Measurements from ENCODE around the gene CTDP1.

CTDP1 gene

GRCh38 chr18:79643054-79643984 lies 36.3 kb upstream of the CTDP1 start:
- DNase-seq (ENCODE audit: low read depth): no peak

DNA sequence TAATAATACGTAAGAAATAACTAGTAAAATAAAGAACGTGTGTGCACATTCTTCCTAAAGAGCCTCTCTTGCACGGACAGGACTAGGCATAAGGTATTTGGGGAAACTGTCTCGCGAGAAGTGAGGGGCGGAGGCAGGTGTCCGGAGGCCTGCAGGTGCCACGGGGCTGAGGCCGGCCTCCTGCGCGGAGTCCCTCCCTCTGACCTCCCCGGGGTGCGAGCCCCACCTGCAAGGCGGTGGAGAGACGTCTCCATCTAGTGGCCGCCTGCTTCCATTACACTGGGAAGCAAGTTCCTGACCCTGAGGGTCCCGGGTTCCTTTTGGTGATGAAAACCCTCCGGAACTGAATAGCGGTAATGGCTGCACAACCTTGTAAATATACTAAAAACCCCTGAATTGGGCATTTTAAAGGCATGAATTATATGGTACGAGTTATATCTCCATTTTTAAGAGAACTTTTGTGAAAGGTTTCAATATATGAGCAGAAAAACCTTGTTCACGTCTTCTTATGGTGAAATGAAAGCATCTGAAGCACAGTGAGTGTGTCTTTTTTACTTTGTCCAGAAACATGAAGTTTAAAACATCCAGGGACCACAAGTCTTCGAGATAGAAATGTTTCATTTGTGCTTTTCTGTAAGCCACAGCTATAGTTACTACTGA lies 35.5 kb upstream of the CTDP1 start:
- DNase-seq (ENCODE audit: low read depth): peak; percentile 52

- DNase-seq (ENCODE audit: low read depth): no peak
These were observed 34.9 kb upstream of the CTDP1 start for GRCh38 chr18:79644666-79645057.

- no peak for DNase-seq (ENCODE audit: low read depth)
These were observed 34.2 kb upstream of the CTDP1 start for GRCh38 chr18:79645291-79645983.

GRCh38 chr18:79647307-79647706 lies 32.3 kb upstream of the CTDP1 start:
- no peak for DNase-seq (ENCODE audit: low read depth)

- no peak for DNase-seq (ENCODE audit: low read depth)
These were observed 28.6 kb upstream of the CTDP1 start for GRCh38 chr18:79650959-79651358.

- DNase-seq (ENCODE audit: low read depth): no peak
These were observed 22.1 kb upstream of the CTDP1 start for GRCh38 chr18:79657342-79657996.

- DNase-seq (ENCODE audit: low read depth): no peak
These were observed 21.2 kb upstream of the CTDP1 start for GRCh38 chr18:79658366-79658765.

DNA sequence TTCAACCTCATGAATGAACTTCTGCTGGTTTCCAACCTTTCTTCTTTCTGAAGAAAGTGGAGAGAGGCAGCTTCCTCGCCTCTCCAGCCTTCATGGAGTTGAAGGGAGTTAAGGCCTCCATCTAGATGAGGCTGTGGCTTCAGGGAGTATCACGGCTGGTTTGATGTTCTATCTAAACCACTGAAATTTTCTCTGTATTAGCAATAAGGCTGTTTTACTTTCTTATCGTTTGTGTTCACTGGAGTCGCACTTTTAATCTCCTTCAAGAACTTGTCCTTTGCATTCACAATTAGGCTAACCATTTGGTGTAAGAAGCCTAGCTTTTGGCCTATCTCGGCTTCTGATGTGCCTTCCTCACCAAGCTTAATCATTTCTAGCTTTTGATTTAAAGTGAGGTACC lies 19.9 kb upstream of the CTDP1 start:
- DNase-seq (ENCODE audit: low read depth): no peak

GRCh38 chr18:79662034-79662433 lies 17.6 kb upstream of the CTDP1 start:
- DNase-seq (ENCODE audit: low read depth): no peak

DNA sequence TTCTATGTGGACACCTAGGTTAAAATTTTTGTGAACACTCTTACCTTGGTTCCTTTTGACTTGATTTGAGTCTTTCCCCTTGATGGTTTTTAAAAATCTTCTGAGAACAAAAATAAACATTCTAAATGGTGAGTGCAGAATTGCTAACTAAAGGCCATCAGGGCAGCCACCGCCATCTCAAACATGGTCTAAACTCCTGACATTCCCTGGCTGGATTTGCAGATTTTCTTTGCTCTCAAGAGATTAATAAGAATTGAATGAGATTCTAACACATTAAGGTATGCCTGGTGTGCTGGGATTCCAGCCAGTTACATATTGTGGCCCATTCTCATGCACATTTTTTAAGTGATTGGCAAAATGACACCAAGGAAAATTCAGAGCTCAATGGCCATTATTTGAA lies 17.2 kb upstream of the CTDP1 start:
- DNase-seq (ENCODE audit: low read depth): no peak

- no peak for DNase-seq (ENCODE audit: low read depth)
These were observed 15.0 kb upstream of the CTDP1 start for GRCh38 chr18:79664525-79665125.

DNA sequence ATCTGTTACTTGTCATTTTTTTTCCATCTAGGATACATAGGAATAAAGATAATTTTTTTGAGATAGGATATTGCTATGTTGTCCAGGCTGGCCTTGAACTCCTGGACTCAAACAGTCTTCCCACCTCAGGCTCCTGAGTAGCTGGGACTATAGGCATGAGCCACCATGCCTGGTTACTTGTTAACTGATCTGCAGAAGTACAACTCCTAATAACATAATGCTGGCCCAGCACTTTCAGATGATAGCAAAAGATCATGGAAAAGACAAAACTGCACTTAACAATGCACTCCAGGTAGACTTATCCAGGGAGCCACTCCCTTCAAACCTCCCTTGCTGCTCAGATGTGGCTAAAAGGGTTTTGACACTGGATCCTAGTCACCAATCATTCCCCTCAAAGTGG lies 11.4 kb upstream of the CTDP1 start:
- no peak for DNase-seq (ENCODE audit: low read depth)

DNA sequence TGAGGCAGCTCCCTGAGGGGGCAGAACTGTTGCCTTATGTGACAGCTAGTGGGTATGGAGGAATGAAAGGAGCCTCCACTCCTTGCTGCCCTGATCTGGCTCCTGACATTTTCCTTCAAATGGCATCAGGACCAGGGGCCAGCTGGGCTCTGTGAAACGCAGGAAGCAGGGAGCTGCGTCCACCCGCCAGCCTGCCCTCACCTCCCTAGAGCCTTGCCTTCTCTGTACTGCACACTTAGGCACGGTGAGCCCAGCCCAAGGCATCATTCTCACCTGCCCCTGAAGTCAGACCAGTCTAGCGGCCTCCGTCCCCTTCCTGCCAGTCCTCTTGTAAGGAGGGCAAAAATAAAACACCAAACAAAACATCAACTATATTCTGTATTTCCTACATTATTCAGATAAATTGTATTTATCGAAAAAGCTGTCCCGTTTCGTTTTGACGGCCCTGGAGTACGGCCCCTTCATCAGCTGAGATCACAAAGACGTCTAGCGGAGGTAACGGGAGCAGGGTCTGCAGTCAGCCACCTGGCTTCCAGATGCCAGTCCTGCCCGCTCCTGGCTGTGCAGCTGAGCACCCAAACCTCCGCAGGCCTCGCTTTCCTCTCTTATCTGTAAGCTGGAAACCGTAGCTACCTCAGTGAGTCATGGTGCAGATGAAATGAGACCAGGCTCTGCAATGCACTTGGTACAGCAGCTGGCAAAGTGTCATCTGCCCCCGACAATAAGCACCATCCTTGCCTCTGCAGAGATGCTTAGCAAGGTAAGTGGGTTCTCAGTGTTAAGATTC lies 6.9 kb upstream of the CTDP1 start:
- DNase-seq (ENCODE audit: low read depth): no peak

GRCh38 chr18:79677221-79677620 lies 2.4 kb upstream of the CTDP1 start:
- DNase-seq (ENCODE audit: low read depth): no peak

GRCh38 chr18:79677840-79678239 lies 1.8 kb upstream of the CTDP1 start:
- DNase-seq (ENCODE audit: low read depth): no peak

GRCh38 chr18:79678665-79679551 lies 695 bp upstream of the CTDP1 start:
- DNase-seq (ENCODE audit: low read depth): peak; percentile 98

- DNase-seq (ENCODE audit: low read depth): no peak
These were observed 687 bp downstream of the CTDP1 start for GRCh38 chr18:79680100-79680879.

- no peak for DNase-seq (ENCODE audit: low read depth)
These were observed 1.3 kb downstream of the CTDP1 start for GRCh38 chr18:79680891-79681339.
